PFSK-1 (cell line): ENCODE data around the gene APOBEC3B.

ENCODE experiments used
- FOXP2 ChIP-seq: optimal IDR thresholded peaks from 2 replicates; pipeline ENCODE3; 2011; ENCODE audit warnings: borderline replicate concordance, control low read depth, inconsistent platforms; ENCODE audit not compliant: insufficient read depth; ENCODE audit errors: extremely low read length, extremely low read depth
- POLR2AphosphoS5 ChIP-seq: IDR thresholded peaks from 2 replicates; pipeline ENCODE4 v1.6.1; 2012; ENCODE audit warnings: low read depth, mild to moderate bottlenecking, control low read depth, low read length, moderate library complexity
- SIN3A ChIP-seq: IDR thresholded peaks from 2 replicates; pipeline ENCODE4 v1.6.1; 2012; ENCODE audit warnings: mild to moderate bottlenecking, low read length, moderate library complexity, borderline replicate concordance; ENCODE audit not compliant: insufficient read depth

DNA sequence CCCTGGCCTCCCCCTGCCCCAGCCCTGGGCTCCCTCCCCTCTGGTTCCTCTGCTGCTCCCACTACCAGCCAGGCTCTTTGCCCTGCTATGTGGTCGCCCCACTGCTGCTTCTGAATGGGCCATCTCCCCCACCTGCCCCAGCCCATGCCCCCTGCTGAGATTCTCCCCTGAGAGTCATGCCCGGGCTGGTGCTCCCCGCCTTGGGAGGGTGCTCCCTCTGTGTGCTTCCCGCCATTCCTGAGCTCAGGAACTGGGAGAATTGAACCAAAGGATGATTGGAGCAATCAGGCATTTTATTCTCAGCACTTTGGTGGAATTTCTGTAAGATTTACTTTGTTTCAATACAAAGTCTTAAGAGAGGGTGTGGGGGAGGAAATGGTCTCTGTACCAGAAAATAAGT is 45.6 kb downstream of the APOBEC3B start:
- no peak for TF ChIP-seq POLR2AphosphoS5
- no peak for TF ChIP-seq SIN3A
- no peak for TF ChIP-seq FOXP2
